Esophagus muscularis mucosa (tissue), 4 donors: ENCODE measurements around the gene ATP1A1. TPM values are rescaled to one million over a fixed set of nuclear protein-coding genes. Genes with fewer than 3 reads are reported as not detected.

Experiments
- DNase-seq: peaks from one replicate; pipeline ENCODE4 v3.0.0-alpha.2; 2017; ENCODE audit errors: extremely low spot score
- H3K27ac ChIP-seq, 4 donors: fragments of 200-600 bp; sonication (generic); replicated peaks in 1 of 4; 1 replicate in 3 of 4; 2 replicates in 1 of 4; pipeline ENCODE4 v1.5.1; 2016 to 2019; ENCODE audit warnings: mild to moderate bottlenecking in 1 of 4
- H3K27me3 ChIP-seq, 4 donors: fragments of 200-600 bp; sonication (generic); one replicate each; pipeline versions ENCODE4 v1.5.1 to v1.6.0; 2016 to 2019
- H3K36me3 ChIP-seq, 4 donors: fragments of 200-600 bp; sonication (generic); one replicate each; pipeline ENCODE4 v1.5.1; 2016 to 2019
- H3K4me1 ChIP-seq, 4 donors: fragments of 200-600 bp; sonication (generic); one replicate each; pipeline ENCODE4 v1.5.1; 2016 to 2019
- H3K4me3 ChIP-seq, 4 donors: fragments of 200-600 bp; sonication (generic); 1 replicate in 2 of 4; 2 replicates in 2 of 4; pipeline ENCODE4 v1.5.1; 2016 to 2019; ENCODE audit warnings: mild to moderate bottlenecking in 4 of 4, moderate library complexity in 1 of 4
- H3K9me3 ChIP-seq, 4 donors: fragments of 200-600 bp; sonication (generic); 1 replicate in 3 of 4; 2 replicates in 1 of 4; pipeline ENCODE4 v1.5.1; 2016 to 2019
- CTCF ChIP-seq, 3 experiments: fragments of 200-600 bp in 2 of 3; fragments of 450-650 bp in 1 of 3; sonication (generic) in 2 of 3; IDR thresholded peaks; one replicate each; pipeline ENCODE4 v1.5.1; 2017 to 2019; ENCODE audit warnings: antibody characterized with exemption in 3 of 3, mild to moderate bottlenecking in 2 of 3, moderate library complexity in 1 of 3
- EP300 ChIP-seq: sonication (generic); formaldehyde crosslinking; IDR thresholded peaks from one replicate; pipeline ENCODE4 v1.6.1; 2017; ENCODE audit warnings: antibody characterized with exemption
- POLR2A ChIP-seq: fragments of 450-650 bp; IDR thresholded peaks from one replicate; pipeline ENCODE4 v1.6.1; 2017; ENCODE audit warnings: antibody characterized with exemption, moderate library complexity, mild to moderate bottlenecking, low read depth
- POLR2AphosphoS5 ChIP-seq, 2 donors: sonication (generic); formaldehyde crosslinking; IDR thresholded peaks; one replicate each; pipeline ENCODE4 v1.6.1; 2017; ENCODE audit warnings: antibody characterized with exemption in 2 of 2
- WGBS: methylation state at CpG from one replicate; pipeline ENCODE4 v1.1.5; 2018; 5-methylcytosine and 5-hydroxymethylcytosine counted together
- intact Hi-C: fragments of 100-400 bp; cut with DNase I; formaldehyde crosslinking; loops from one replicate; pipeline ENCODE4 v1.15.1; 2023
- total RNA-seq, 4 donors: library from RNA; depleted of rRNA; stranded (reverse); fragments of >200 nt; gene quantifications; one replicate each; pipeline versions ENCODE4 v1.1.0 to v1.2.1, GENCODE V29; 2016

The ATP1A1 gene
- total RNA-seq, 4 donors from 2014 or later: 90.1 to 196 (median 157) TPM

DNA sequence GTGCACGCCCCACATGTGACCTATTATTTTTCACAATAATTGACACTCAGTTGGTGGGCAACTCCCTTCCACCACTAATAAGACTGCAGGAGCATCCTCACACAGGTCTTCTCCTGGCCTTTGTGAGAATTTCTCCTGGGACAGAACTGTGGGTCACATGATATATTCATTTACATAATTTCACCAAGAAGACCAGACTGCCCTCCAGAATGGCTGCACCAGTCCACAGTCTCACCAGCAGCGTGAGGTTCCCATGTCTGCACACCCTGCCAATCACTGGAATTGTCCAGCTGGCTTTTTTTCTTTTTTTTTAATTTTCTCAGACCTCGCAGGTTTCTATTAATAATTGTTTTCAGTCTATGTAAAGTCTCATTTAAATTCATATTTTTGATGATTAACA is 41.3 kb downstream of the ATP1A1 start:
- WGBS: 95% methylated on average over 3 of the region's 3 CpGs
- no peak for DNase-seq
- Histone ChIP-seq H3K4me1 (peaks cover 13 to 32% (median 25%) of the 10 kb centered on the region in 4 donors), H3K27me3 (no peaks in the 10 kb centered on the region), H3K27ac (no peak overlapping the region), H3K9me3 (no peaks in the 10 kb centered on the region), H3K4me3 (no peak overlapping the region), H3K36me3 (peaks cover 0 to 9% (median 0%) of the 10 kb centered on the region in 4 donors)
- TF ChIP-seq EP300: no peak
- TF ChIP-seq POLR2AphosphoS5 (IDR thresholded peaks at IDR 0.05): no peak
- no peak for TF ChIP-seq POLR2A
- no peak for TF ChIP-seq CTCF (IDR thresholded peaks at IDR 0.05)
- intact Hi-C loops: no loop called here

DNA sequence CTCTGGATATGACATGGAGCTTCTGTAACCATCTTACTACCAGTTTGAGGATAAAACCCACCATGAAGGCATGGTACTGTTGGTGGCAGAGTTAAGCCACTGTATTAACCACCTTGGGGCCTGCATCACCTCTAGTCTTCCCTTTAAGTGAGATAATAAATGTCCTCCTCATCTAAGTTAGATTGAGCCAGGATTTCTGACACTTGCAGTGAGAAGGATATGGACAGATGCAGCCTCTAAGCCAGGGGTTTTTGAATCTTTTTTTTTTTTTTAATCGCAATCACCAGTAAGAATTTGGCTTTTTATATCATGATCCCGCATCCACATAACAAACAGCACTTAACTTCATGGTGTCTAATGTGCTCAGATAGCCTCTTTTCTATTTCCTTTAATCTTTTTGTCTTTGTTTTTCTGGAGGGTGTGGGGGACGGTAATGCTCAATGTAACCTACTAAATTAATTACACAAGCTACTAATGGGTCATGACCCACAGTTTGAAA is 42.2 kb downstream of the ATP1A1 start:
- Histone ChIP-seq H3K4me3 (no peak overlapping the region), H3K4me1 (peaks cover 13 to 30% (median 24%) of the 10 kb centered on the region in 4 donors), H3K9me3 (no peaks in the 10 kb centered on the region), H3K36me3 (peaks cover 0 to 4% (median 0%) of the 10 kb centered on the region in 4 donors), H3K27me3 (no peaks in the 10 kb centered on the region), H3K27ac (no peak overlapping the region)
- TF ChIP-seq POLR2AphosphoS5 (IDR thresholded peaks at IDR 0.05): no peak
- no peak for TF ChIP-seq CTCF (IDR thresholded peaks at IDR 0.05)
- TF ChIP-seq POLR2A: no peak
- no peak for TF ChIP-seq EP300
- intact Hi-C loops: loop anchor here (5.0 kb wide), 2 partner anchors 33 to 48 kb away; no protein-coding TSS in a partner anchor
- WGBS: 88% methylated on average over 3 of the region's 3 CpGs
- DNase-seq: peak; percentile 29

- H3K4me3 ChIP-seq: no peak overlapping the region
- H3K27me3 ChIP-seq: no peaks in the 10 kb centered on the region
- intact Hi-C loops: loop anchor here (5.0 kb wide), 2 partner anchors 34 to 49 kb away; no protein-coding TSS in a partner anchor
- TF ChIP-seq POLR2AphosphoS5 (IDR thresholded peaks at IDR 0.05) (no peak), POLR2A (no peak), EP300 (no peak), CTCF (IDR thresholded peaks at IDR 0.05) (no peak)
- H3K27ac ChIP-seq: no peak overlapping the region
- H3K4me1 ChIP-seq: peaks cover 13 to 30% (median 24%) of the 10 kb centered on the region in 4 donors
- H3K36me3 ChIP-seq: peaks cover 0 to 2% (median 0%) of the 10 kb centered on the region in 4 donors
- 61% methylated on average over 4 of the region's 5 CpGs for WGBS
- H3K9me3 ChIP-seq: no peaks in the 10 kb centered on the region
- no peak for DNase-seq
Measured at GRCh38 chr1:116415699-116416533, 42.9 kb downstream of the ATP1A1 start.

- Histone ChIP-seq H3K4me1 (peaks cover 13 to 30% (median 23%) of the 10 kb centered on the region in 4 donors), H3K9me3 (no peaks in the 10 kb centered on the region), H3K27ac (no peak overlapping the region), H3K4me3 (no peak overlapping the region), H3K27me3 (no peaks in the 10 kb centered on the region), H3K36me3 (no peaks in the 10 kb centered on the region)
- intact Hi-C loops: loop anchor here (5.0 kb wide), 2 partner anchors 35 to 50 kb away; no protein-coding TSS in a partner anchor
- TF ChIP-seq POLR2AphosphoS5 (IDR thresholded peaks at IDR 0.05) (no peak), POLR2A (no peak), CTCF (IDR thresholded peaks at IDR 0.05) (no peak), EP300 (no peak)
- 95% methylated on average over 4 of the region's 4 CpGs for WGBS
- DNase-seq: no peak
Measured at GRCh38 chr1:116416854-116417513, 43.9 kb downstream of the ATP1A1 start.
